EH (cell line): Measurements from ENCODE around the gene TMEM59.
"Not testable (repeated sequence)": the region's sequence is repeated elsewhere in the genome, so short reads cannot be mapped to it uniquely, and the experiment has no call there.

Experiments used
- DNase-seq: peaks from one replicate; pipeline ENCODE4 v3.0.0-alpha.2; 2015; ENCODE audit warnings: low read depth

TMEM59 gene

GRCh38 chr1:54053745-54054437 is 887 bp upstream of the TMEM59 start:
- peak; percentile 28 for DNase-seq

GRCh38 chr1:54052431-54052933 is 522 bp downstream of the TMEM59 start:
- DNase-seq: peak; percentile 81

- DNase-seq: peak; percentile 35
Measured at GRCh38 chr1:54051933-54052430, 1.0 kb downstream of the TMEM59 start.

GRCh38 chr1:54050435-54050834 is 2.6 kb downstream of the TMEM59 start:
- DNase-seq: not testable (repeated sequence)

GRCh38 chr1:54047384-54048305 is 5.4 kb downstream of the TMEM59 start:
- peak; percentile 34 for DNase-seq

- peak; percentile 27 for DNase-seq
Measured at GRCh38 chr1:54046671-54047383, 6.2 kb downstream of the TMEM59 start.

- DNase-seq: no peak
Measured at GRCh38 chr1:54045496-54045895, 7.5 kb downstream of the TMEM59 start.

GRCh38 chr1:54041806-54042205 is 11.2 kb downstream of the TMEM59 start:
- no peak for DNase-seq

GRCh38 chr1:54037476-54037875 is 15.5 kb downstream of the TMEM59 start:
- DNase-seq: no peak

GRCh38 chr1:54028306-54029251 is 24.4 kb downstream of the TMEM59 start:
- DNase-seq: no peak

GRCh38 chr1:54027848-54028247 is 25.2 kb downstream of the TMEM59 start:
- no peak for DNase-seq

GRCh38 chr1:54024811-54025210 is 28.2 kb downstream of the TMEM59 start:
- DNase-seq: not testable (repeated sequence)

- no peak for DNase-seq
Measured at GRCh38 chr1:54024358-54024757, 28.6 kb downstream of the TMEM59 start.

GRCh38 chr1:54019562-54020176 is 33.3 kb downstream of the TMEM59 start:
- not testable (repeated sequence) for DNase-seq

- DNase-seq: no peak
Measured at GRCh38 chr1:54018635-54019034, 34.4 kb downstream of the TMEM59 start.

GRCh38 chr1:54017979-54018378 is 35.0 kb downstream of the TMEM59 start, which contains the start of gene LDLRAD1:
TSS of gene LDLRAD1 (minus strand) at chr1:54018186. CDS start at chr1:54018112, 74 bp downstream.
- DNase-seq: no peak

GRCh38 chr1:54016343-54017282 is 36.4 kb downstream of the TMEM59 start:
- peak; percentile 46 for DNase-seq

- DNase-seq: no peak
Measured at GRCh38 chr1:54014009-54014629, 38.9 kb downstream of the TMEM59 start.
